Large intestine (tissue), 12 donors: Measurements from ENCODE around the gene CD151. TPM values are rescaled to one million over a fixed set of nuclear protein-coding genes. Genes with fewer than 3 reads are reported as not detected.

Experiments used
- DNase-seq, 2 donors: peaks; one replicate each; pipeline versions ENCODE4 v3.0.0 to v3.0.0-alpha.2; 2013
- H3K27ac ChIP-seq: one replicate; pipeline ENCODE4 v1.5.1; 2013; ENCODE audit warnings: low read length
- H3K27me3 ChIP-seq: 2 replicates; pipeline ENCODE4 v1.6.1; 2013; ENCODE audit warnings: low read length; ENCODE audit not compliant: control insufficient read depth, insufficient read depth
- H3K36me3 ChIP-seq: 2 replicates; pipeline ENCODE4 v1.6.1; 2013; ENCODE audit warnings: low read length; ENCODE audit not compliant: control insufficient read depth, insufficient read depth
- H3K4me1 ChIP-seq: one replicate; pipeline ENCODE4 v1.6.1; 2013; ENCODE audit warnings: low read length; ENCODE audit not compliant: control insufficient read depth, insufficient read depth
- H3K4me3 ChIP-seq: one replicate; pipeline ENCODE4 v1.5.1; 2013; ENCODE audit warnings: low read length
- H3K9me3 ChIP-seq: one replicate; pipeline ENCODE4 v1.6.1; 2013; ENCODE audit warnings: mild to moderate bottlenecking, low read depth, low read length, moderate library complexity; ENCODE audit not compliant: control insufficient read depth
- WGBS: methylation state at CpG from one replicate; pipeline ENCODE4 v1.1.5; 2013; ENCODE audit warnings: low lambda C conversion rate; ENCODE audit not compliant: insufficient coverage; 5-methylcytosine and 5-hydroxymethylcytosine counted together
- long read RNA-seq, 11 donors: transcript quantifications; one replicate each; lab custom pipeline, GENCODE V29; 2026
- polyA plus RNA-seq: library from polyadenylated mRNA; unstranded; fragments of 120-200 nt; gene quantifications from one replicate; pipeline ENCODE4 v1.2.1, GENCODE V29; 2013

Gene CD151
- polyA plus RNA-seq: 317 TPM
- long read RNA-seq, donor 1, transcript CD151-202 (9 exons, 1,658 nt): minor isoform, 25 of 173 reads
- long read RNA-seq, donor 1, transcript CD151-203 (8 exons, 1,486 nt): major isoform, 28 of 173 reads
- long read RNA-seq, donor 1, transcript CD151-201 (9 exons, 1,545 nt): minor isoform, 5 of 173 reads
- long read RNA-seq, donor 1, partial matches to known transcripts: 0 of 173 reads
- long read RNA-seq, donor 1, other reads (novel, unspliced or antisense): 114 of 173 reads
- long read RNA-seq, donor 2, transcript CD151-201 (9 exons, 1,545 nt): minor isoform, 9 of 170 reads
- long read RNA-seq, donor 2, transcript CD151-203 (8 exons, 1,486 nt): minor isoform, 36 of 170 reads
- long read RNA-seq, donor 2, transcript CD151-202 (9 exons, 1,658 nt): major isoform, 54 of 170 reads
- long read RNA-seq, donor 2, partial matches to known transcripts: 58 of 170 reads
- long read RNA-seq, donor 2, other reads (novel, unspliced or antisense): 10 of 170 reads
- long read RNA-seq, donor 3: 0 reads
- long read RNA-seq, donor 4, transcript CD151-202 (9 exons, 1,658 nt): major isoform, 12 of 14 reads
- long read RNA-seq, donor 4, partial matches to known transcripts: 0 of 14 reads
- long read RNA-seq, donor 4, other reads (novel, unspliced or antisense): 0 of 14 reads
- long read RNA-seq, donor 5, transcript CD151-203 (8 exons, 1,486 nt): minor isoform, 19 of 90 reads
- long read RNA-seq, donor 5, transcript CD151-202 (9 exons, 1,658 nt): major isoform, 45 of 90 reads
- long read RNA-seq, donor 5, transcript CD151-201 (9 exons, 1,545 nt): minor isoform, 9 of 90 reads
- long read RNA-seq, donor 5, partial matches to known transcripts: 6 of 90 reads
- long read RNA-seq, donor 5, other reads (novel, unspliced or antisense): 6 of 90 reads
- long read RNA-seq, donor 6, transcript CD151-203 (8 exons, 1,486 nt): minor isoform, 54 of 174 reads
- long read RNA-seq, donor 6, transcript CD151-202 (9 exons, 1,658 nt): major isoform, 69 of 174 reads
- long read RNA-seq, donor 6, partial matches to known transcripts: 32 of 174 reads
- long read RNA-seq, donor 6, other reads (novel, unspliced or antisense): 12 of 174 reads
- long read RNA-seq, donor 7, transcript CD151-201 (9 exons, 1,545 nt): minor isoform, 8 of 92 reads
- long read RNA-seq, donor 7, transcript CD151-202 (9 exons, 1,658 nt): major isoform, 33 of 92 reads
- long read RNA-seq, donor 7, transcript CD151-203 (8 exons, 1,486 nt): minor isoform, 24 of 92 reads
- long read RNA-seq, donor 7, partial matches to known transcripts: 26 of 92 reads
- long read RNA-seq, donor 7, other reads (novel, unspliced or antisense): 0 of 92 reads
- long read RNA-seq, donor 8, transcript CD151-220 (8 exons, 1,835 nt): minor isoform, 7 of 220 reads
- long read RNA-seq, donor 8, transcript CD151-201 (9 exons, 1,545 nt): minor isoform, 7 of 220 reads
- long read RNA-seq, donor 8, transcript CD151-203 (8 exons, 1,486 nt): minor isoform, 49 of 220 reads
- long read RNA-seq, donor 8, transcript CD151-202 (9 exons, 1,658 nt): major isoform, 71 of 220 reads
- long read RNA-seq, donor 8, partial matches to known transcripts: 73 of 220 reads
- long read RNA-seq, donor 8, other reads (novel, unspliced or antisense): 11 of 220 reads
- long read RNA-seq, donor 9, transcript CD151-202 (9 exons, 1,658 nt): major isoform, 66 of 502 reads
- long read RNA-seq, donor 9, transcript CD151-201 (9 exons, 1,545 nt): minor isoform, 9 of 502 reads
- long read RNA-seq, donor 9, transcript CD151-203 (8 exons, 1,486 nt): minor isoform, 44 of 502 reads
- long read RNA-seq, donor 9, partial matches to known transcripts: 106 of 502 reads
- long read RNA-seq, donor 9, other reads (novel, unspliced or antisense): 275 of 502 reads
- long read RNA-seq, donor 10, transcript CD151-202 (9 exons, 1,658 nt): major isoform, 64 of 464 reads
- long read RNA-seq, donor 10, transcript CD151-203 (8 exons, 1,486 nt): minor isoform, 60 of 464 reads
- long read RNA-seq, donor 10, partial matches to known transcripts: 64 of 464 reads
- long read RNA-seq, donor 10, other reads (novel, unspliced or antisense): 269 of 464 reads
- long read RNA-seq, donor 11, transcript CD151-202 (9 exons, 1,658 nt): major isoform, 37 of 98 reads
- long read RNA-seq, donor 11, transcript CD151-203 (8 exons, 1,486 nt): minor isoform, 34 of 98 reads
- long read RNA-seq, donor 11, transcript CD151-201 (9 exons, 1,545 nt): minor isoform, 6 of 98 reads
- long read RNA-seq, donor 11, partial matches to known transcripts: 6 of 98 reads
- long read RNA-seq, donor 11, other reads (novel, unspliced or antisense): 12 of 98 reads

DNA sequence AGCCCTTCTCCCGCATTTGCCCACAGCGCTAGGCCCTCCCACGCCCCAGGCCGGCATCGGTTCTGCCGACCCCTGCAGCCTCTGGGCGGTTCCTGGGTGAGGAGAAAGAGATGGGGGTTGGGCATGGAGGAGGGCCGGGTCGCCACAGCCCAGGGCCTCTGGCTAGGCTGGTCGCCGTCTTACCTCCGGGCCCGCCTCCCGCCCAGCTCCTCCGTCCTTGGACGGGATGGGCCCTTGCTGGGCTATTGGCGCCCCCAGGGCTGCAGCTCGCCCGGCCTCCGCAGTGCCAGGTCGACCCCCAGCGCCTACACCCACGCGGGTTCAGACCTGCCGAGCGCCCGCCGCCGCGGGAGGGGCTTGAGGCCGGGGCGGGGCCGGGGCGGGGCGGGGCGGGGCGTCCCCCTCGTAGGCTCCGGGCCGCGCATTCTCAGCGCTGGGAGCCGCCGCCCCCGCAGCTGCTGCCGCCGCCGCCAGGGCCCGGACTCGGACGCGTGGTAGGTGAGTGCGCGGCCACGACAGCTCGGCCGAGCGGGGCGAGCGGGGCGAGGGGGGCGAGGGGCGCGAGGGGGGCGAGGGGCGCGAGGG, at the start of gene CD151:
Gene CD151, plus strand, starts transcription at position 424 of the 585 bp plus-strand sequence. CDS start 3,118 bp downstream, outside the sequence.
- H3K4me1 ChIP-seq: peaks cover 69% of the 10 kb centered on the region
- no CpG with 5 or more reads among the region's 67 CpGs for WGBS
- peak within 1 kb of the TSS; percentile 89 for H3K27ac ChIP-seq
- DNase-seq: peak in 1 of 2 donors; percentile 73
- no peaks in the 10 kb centered on the region for H3K9me3 ChIP-seq
- peaks cover 41% of the 10 kb centered on the region for H3K27me3 ChIP-seq
- peak within 1 kb of the TSS; percentile 85 for H3K4me3 ChIP-seq
- peaks cover 22% of the 10 kb centered on the region for H3K36me3 ChIP-seq

DNA sequence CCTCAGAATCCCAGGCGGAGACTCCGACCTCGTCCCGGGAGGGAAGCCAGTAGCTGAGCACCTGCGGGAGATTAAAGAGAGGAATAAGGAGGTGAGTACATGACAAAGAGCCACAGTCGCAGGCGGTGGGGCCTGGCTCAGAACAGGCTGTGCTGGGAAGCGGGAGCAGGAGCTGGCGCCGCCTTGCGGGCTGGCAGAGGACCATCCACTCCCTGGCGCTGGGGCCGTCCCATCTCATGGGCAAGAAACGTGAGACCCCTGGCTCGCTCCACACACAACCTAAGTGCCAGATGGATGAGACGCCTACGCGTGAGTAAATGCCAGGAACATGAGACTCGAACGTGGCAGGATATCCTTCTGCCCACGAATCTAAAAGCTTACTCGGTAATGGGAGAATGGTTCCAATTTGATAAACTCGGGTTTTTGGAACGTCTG, 49.2 kb upstream of the CD151 start:
- peak; percentile 83 to 90 for DNase-seq
- Histone ChIP-seq H3K9me3 (no peaks in the 10 kb centered on the region), H3K27ac (peak overlapping the region; percentile 8), H3K27me3 (peaks cover under 1% of the 10 kb centered on the region), H3K4me1 (peaks cover 20% of the 10 kb centered on the region), H3K36me3 (peaks cover 12% of the 10 kb centered on the region), H3K4me3 (no peak overlapping the region)
- no CpG with 5 or more reads among the region's 24 CpGs for WGBS

DNA sequence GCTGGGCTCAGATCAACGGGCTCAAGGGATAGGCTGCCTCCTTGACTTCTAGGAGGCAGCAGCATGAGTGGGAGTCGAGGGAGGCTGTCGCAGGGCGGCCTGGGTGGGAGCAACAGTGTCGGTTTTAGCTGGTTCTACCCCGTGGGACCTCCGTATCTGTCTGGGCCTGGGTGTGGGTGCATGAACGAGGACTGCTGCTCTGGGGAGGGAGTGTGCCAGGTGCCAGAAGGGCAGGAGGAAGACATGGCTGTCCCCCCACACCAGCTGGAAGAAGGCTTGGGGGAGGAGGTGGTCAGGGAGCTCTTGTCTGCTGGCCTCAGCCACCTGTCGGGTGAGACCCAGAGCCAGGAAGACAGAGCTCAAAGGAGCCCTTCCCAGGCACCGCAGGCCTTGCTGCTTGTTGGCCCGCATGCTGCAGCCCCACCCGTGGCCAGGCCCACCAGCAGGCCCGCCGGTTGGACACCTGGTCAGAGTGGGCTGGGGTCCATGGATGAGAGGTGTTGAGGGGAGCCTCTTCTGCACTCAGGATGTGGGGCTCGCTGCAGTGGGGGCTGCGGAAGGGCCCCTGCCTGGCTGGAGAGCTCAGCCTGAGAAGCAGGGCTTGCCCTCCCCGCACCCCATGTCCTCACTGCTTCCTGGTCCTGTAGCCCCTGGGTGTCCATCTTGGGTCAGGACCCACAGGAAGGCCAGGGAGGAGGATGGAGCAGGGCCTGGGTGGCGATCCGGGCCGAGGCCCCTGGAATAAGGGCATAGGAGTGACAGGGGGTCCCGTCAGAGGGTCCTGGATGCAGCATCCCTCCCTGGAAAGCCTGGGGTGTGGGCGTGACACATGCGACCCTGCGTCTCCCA, 46.3 kb upstream of the CD151 start:
- Histone ChIP-seq H3K4me1 (peaks cover 11% of the 10 kb centered on the region), H3K36me3 (no peaks in the 10 kb centered on the region), H3K27ac (no peak overlapping the region), H3K9me3 (no peaks in the 10 kb centered on the region), H3K4me3 (no peak overlapping the region), H3K27me3 (peaks cover 15% of the 10 kb centered on the region)
- WGBS: no CpG with 5 or more reads among the region's 24 CpGs
- DNase-seq: no peak

DNA sequence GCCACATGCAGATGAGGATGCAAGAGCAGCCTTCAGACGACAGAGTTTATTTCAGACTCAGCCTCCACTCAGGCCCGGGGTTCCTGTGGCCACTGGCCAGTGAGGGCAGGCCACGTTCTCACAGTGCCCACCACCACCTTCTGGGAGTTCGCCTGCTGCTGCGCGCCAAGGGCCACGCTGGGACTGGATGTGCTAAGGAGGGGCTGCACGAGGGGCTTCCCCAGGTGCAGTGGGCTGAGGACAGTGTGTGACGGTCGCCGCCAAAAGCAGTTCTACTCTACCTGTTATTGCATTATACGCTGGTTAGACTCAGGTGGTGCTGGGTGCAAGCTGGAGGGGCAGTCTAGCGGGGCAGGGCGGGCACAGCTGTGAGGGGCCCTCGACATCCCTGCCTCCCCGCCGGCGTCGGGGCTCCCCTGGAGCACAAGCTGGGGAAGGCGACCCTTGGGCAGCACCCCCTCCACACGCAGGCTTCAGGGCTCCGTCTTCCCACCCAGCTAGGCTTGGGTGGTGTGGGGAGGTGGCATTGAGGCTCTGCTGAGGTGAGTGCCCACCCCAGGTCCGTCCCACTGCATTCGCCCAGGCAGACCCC, 45.6 kb upstream of the CD151 start:
- Histone ChIP-seq H3K9me3 (no peaks in the 10 kb centered on the region), H3K27ac (no peak overlapping the region), H3K4me1 (peaks cover 11% of the 10 kb centered on the region), H3K27me3 (peaks cover 15% of the 10 kb centered on the region), H3K4me3 (no peak overlapping the region), H3K36me3 (peaks cover 2% of the 10 kb centered on the region)
- no CpG with 5 or more reads among the region's 24 CpGs for WGBS
- no peak for DNase-seq

DNA sequence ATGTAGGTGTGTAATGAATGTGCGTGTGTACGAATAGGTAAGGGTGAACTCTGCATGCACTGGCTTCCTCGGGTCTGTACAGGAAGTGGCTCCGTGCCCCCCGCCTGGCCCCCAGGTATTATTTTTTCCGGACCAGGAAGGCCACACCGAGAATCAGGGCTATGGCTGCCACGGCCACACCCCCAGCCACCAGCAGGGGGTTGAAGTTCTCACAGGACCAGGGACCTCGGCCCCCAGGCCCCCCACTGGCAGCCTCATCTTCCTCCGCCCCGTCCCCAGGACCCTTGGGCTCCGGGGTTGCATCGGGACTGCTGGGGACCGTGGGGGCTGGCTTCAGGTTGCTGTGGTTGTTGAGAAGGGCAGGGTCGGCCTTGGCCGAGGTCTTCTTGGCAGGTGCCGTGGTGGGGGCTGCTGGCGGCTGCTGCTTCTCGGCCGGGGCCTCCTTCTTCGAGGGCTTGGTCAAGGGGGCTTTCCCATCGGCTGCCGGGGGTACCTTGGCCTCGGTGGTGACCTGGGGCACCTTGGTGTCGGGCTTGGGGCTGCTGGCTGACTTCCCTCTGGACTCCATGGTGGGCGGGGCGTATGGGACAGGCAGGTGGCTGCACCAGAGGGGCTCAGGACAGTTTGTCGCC, 44.6 kb upstream of the CD151 start:
- WGBS: no CpG with 5 or more reads among the region's 28 CpGs
- Histone ChIP-seq H3K36me3 (peaks cover 3% of the 10 kb centered on the region), H3K9me3 (no peaks in the 10 kb centered on the region), H3K27ac (no peak overlapping the region), H3K27me3 (peaks cover 15% of the 10 kb centered on the region), H3K4me1 (peaks cover 5% of the 10 kb centered on the region), H3K4me3 (no peak overlapping the region)
- no peak for DNase-seq

DNA sequence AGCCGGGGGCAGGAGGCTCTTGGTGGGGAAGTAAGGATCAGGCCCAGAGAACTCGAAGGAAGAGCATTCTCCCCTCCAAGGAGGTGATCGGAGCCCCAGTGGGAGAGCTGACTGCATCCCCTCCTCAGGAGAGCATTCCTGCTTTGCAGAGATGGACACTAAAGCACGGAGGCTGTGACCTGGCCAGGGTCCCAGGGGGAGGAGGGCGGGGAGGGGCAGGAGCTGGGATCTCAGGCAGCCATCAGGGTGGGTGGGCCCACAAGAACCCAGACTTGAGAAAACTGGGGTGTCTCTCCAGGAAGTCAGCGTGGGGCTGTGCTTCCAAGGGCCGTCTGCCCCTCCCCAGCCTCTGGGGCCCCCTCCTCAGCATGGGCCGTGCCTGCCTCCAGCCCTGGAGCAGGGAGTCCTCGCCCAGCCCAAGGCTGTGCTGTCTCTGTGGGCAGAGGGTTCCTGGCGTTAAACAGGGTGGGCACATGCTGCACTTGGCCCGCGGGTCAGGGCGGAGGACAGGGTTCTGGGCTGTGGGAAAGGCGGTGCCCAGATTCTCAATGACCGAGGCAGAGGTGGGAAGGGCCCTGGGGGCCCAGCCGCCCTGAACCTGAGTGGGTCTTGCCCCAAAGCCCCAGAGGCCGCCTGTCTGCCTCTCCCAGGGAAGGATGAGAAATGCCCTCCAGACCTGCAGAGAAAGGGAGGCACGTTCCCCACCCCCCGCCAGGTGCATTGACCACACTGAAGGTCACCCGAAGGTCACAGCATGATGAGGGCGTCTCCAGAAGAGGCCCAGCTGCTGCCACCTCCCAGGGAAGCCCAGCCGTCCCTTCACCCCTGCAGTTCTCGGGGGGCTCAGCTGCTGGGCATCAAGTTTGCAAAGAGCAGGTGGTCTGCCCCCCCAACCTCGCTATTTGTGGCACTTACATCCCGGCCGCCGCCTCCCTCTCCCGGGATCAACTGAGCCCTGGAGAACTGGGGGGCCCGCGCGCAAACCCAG, 43.5 kb upstream of the CD151 start:
- peaks cover 12% of the 10 kb centered on the region for H3K36me3 ChIP-seq
- WGBS: no CpG with 5 or more reads among the region's 31 CpGs
- no peaks in the 10 kb centered on the region for H3K9me3 ChIP-seq
- no peak overlapping the region for H3K27ac ChIP-seq
- H3K4me3 ChIP-seq: peak overlapping the region; percentile 16
- peaks cover 15% of the 10 kb centered on the region for H3K27me3 ChIP-seq
- no peaks in the 10 kb centered on the region for H3K4me1 ChIP-seq
- DNase-seq: no peak

DNA sequence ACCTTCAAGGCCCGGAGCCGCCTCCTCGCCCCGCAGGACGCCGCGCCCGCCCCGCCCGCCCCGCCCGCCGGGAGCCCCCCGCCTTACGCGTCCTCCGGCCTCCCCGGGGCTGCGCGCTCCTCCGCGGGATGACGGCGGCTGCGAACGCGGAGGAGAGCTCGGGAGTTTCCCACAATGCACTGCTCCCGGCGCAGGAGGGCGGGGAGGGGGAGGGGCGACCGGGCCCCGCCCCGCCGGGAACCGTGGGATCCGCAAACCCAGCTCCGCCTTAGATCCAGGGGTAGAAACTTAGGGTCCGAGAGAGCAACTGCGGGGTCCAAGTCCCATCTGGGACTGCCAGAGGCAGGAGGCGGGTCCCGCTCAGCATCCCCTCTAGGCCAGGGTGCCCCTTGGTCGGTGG, 42.8 kb upstream of the CD151 start, which contains the start of gene CEND1:
Gene CEND1, minus strand, starts transcription at position 148 of the 400 bp plus-strand sequence. CDS start 1,514 bp downstream, outside the sequence.
- Histone ChIP-seq H3K9me3 (no peaks in the 10 kb centered on the region), H3K27ac (no peak within 1 kb of the TSS), H3K4me1 (peaks cover 6% of the 10 kb centered on the region), H3K4me3 (peak within 1 kb of the TSS; percentile 16), H3K36me3 (peaks cover 16% of the 10 kb centered on the region), H3K27me3 (peaks cover 15% of the 10 kb centered on the region)
- WGBS: no CpG with 5 or more reads among the region's 44 CpGs
- DNase-seq: peak in 1 of 2 donors; percentile 21
